OCI-M1 (cell line): ENCODE results near the gene POU2F1.

Experiments used
- DNase-seq: peaks from one replicate; lab custom pipeline; 2025; lab: John Stamatoyannopoulos, UW

The POU2F1 gene

DNA sequence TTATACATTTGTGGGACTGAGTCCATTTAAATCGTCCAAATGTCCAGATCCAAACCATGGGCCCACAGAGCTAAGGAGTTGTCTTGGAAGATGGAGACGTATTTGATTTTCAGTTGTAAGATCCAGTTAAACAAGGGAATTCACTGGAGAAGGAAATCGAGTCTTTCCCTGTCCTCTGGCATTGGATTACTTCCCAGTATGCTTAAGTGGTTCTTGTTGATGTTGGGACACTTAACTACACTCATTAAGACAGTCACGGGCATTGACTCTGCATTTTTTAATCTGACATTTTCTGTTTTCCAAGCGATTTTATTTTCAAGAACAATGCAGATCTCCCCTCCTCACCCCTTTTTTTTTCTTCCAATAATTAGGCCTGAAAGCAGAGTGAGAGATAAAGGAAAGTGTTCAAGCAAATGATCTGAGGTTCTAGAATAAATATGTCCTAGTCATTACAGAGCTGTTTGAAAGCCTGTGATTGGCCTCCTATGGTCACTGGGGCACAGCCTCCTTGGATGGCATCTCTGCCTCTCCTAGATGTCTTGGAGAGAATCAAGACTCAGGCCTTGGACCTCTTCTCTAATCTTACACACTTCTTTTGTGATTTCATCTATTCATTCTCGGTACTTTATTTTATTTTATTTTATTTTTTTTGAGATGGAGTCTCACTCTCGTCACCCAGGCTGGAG is 248.7 kb downstream of the POU2F1 start:
- DNase-seq = no peak

DNA sequence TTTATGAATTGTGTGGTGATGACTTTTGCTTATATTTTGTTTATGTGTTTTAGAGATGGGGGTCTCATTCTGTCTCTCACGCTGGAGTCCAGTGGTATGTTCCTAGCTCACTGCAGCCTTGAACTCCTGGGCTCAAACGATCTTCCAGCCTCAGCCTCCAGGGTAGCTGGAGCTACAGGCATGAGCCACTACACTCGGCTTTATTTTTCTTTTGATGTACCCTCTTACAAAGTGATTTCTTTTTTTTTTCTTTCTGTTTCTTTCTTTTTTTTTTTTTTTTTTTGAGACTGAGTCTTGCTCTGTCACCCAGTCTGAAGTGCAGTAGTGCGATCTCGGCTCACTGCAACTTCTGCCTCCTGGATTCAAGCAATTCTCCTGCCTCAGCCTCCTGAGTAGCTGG is 250.9 kb downstream of the POU2F1 start:
- no peak for DNase-seq

DNA sequence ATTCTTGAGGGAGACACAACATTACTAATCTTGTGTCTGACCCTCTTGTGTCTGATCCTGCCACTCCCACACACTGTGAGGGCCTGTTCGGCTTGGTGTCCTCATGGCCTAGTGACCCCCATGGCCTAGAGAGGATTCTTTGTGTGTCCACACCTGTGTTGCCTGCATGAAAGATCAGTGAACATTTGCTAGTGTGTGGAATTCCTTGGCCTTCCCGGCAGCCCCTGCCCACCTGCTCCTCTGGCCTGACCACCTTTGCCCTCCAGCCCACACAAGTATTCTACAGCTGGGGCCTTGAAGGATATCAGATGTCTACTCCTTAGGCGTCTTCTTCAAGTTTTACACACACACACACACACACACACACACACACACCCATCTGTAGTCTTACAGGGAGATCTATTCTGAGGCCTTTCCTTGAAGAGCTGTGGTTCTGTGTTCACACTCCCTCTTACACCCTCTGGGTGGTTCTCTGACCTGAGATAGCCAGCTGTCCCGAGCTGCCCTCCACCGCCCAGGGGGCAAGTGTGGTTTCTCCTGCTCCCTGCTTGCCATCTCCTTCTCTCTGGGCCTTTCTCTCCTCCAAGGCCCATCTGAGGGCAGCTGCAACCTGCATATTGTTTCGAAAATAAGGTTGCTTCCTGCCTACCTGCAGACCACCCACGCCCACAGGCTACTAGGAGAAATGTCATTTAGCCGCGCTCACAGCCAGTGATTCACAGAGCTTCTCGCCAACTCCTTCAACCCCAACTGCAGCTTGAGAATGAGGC is 252.3 kb downstream of the POU2F1 start:
- peak; percentile 25 for DNase-seq

DNA sequence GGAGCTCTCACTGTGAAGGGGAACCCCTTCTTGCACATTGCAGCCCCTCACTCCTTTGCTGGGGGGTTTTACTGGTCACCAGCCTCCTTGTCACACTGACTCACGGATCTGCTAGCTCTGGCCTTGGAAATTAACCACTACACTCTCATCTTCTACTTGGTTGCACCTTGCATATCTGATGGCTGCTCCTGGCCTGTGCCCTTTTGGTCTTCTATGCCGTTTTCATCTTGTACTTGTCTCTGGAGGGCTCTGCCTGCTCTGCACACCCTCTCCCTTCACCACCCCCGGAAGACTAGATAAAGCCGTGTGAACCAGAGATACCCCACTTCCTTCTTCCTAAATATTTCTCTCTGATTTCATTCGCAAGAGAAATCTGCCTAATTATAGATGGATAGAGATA is 253.1 kb downstream of the POU2F1 start:
- DNase-seq = peak; percentile 19

DNA sequence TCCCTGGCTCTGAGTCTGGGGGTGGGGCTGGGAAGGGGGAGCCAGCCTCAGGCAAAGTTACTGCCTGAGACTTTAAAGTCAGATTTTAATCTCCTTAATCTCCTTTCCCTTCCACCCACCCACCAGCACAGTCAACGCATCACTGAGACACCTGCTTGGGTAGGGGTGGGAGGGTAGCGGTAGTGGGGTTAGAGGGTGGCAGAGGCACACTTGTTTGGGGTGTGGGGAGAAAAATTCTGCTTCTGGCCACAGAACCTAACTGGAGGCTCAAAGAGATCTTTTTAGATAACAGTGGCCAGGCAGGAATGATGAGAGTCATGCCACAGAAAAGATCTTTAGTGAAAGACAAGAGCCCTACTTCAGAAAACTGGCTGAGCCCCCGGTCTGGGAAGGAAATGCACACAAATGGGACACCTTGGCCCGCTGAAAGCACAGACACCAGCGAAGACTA is 253.5 kb downstream of the POU2F1 start:
- no peak for DNase-seq

DNA sequence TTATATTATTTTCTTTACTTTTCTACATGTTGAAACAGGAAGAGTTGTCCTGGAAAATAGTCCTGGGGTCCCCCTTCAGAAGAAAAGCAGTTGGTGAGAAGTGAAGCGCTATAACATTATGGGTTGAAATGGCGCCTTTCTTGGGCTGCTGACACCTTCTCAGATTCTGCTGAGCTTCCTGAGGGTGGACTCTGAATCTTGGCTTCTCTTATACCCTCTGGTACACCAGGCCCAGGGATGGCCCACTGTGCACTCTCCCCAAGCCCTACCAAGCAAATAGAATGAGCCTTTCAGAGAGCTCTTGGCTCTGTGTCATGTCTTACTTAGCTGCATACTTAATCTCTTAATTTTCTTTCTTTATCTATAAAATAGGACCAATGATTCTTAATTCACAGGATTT is 255.4 kb downstream of the POU2F1 start:
- no peak for DNase-seq
